CD4-positive, alpha-beta T cell (primary cell): Measurements from ENCODE around the gene CACNA1D. TPM values are rescaled to one million over a fixed set of nuclear protein-coding genes. Genes with fewer than 3 reads are reported as not detected.

Experiments
- ATAC-seq: fragments of 200-7000 bp; cut with Tn5 transposase; one replicate; pipeline ENCODE4 v1.10.0; 2022; ENCODE audit warnings: mild to moderate bottlenecking; ENCODE audit not compliant: poor library complexity
- CTCF ChIA-PET: fragments of 350-600 bp; sonication (Branson Sonifier 250); formaldehyde crosslinking; loops from one replicate; lab custom pipeline; 2021; ENCODE audit warnings: antibody characterized with exemption, inconsistent platforms; lab: Charles Lee
- POLR2A ChIA-PET: fragments of 350-600 bp; sonication (Branson Sonifier 250); formaldehyde crosslinking; loops from one replicate; lab custom pipeline; 2021; ENCODE audit warnings: antibody characterized with exemption, inconsistent platforms; lab: Charles Lee
- DNase-seq, 14 experiments: peaks; one replicate each; pipeline ENCODE4 v3.0.0-alpha.2; 2013 to 2020; ENCODE audit warnings: mixed read lengths in 2 of 14
- H3K27ac ChIP-seq, 2 donors: one replicate each; pipeline versions ENCODE4 v1.5.1 to v1.7.0; 2013; ENCODE audit warnings: low read length in 2 of 2, low read depth in 1 of 2, mild to moderate bottlenecking in 1 of 2
- H3K27me3 ChIP-seq, 2 experiments: 1 replicate in 1 of 2; 2 replicates in 1 of 2; pipeline versions ENCODE4 v1.6.1 to v1.7.0; 2013; ENCODE audit warnings: low read length in 2 of 2, control low read depth in 1 of 2, mild to moderate bottlenecking in 1 of 2, moderate library complexity in 1 of 2; ENCODE audit not compliant: insufficient read depth in 2 of 2, control insufficient read depth in 1 of 2
- H3K36me3 ChIP-seq: one replicate; pipeline ENCODE4 v1.6.1; 2013; ENCODE audit warnings: low read length, control low read depth; ENCODE audit not compliant: insufficient read depth
- H3K4me1 ChIP-seq: one replicate; pipeline ENCODE4 v1.6.1; 2013; ENCODE audit warnings: low read length, control low read depth; ENCODE audit not compliant: insufficient read depth
- H3K4me3 ChIP-seq: one replicate; pipeline ENCODE4 v1.5.1; 2013; ENCODE audit warnings: mild to moderate bottlenecking, low read length, moderate library complexity
- H3K9me3 ChIP-seq, 2 experiments: 1 replicate in 1 of 2; 2 replicates in 1 of 2; pipeline versions ENCODE4 v1.6.1 to v1.7.0; 2013; ENCODE audit warnings: low read length in 2 of 2, mild to moderate bottlenecking in 2 of 2, control low read depth in 1 of 2, moderate library complexity in 1 of 2; ENCODE audit not compliant: control insufficient read depth in 1 of 2, insufficient read depth in 1 of 2
- H3K27ac Mint-ChIP-seq: one replicate; pipeline ENCODE4 v1.8.0; 2020; ENCODE audit warnings: mixed read lengths
- H3K27me3 Mint-ChIP-seq: one replicate; pipeline ENCODE4 v1.8.0; 2021; ENCODE audit warnings: mixed read lengths
- H3K36me3 Mint-ChIP-seq: one replicate; pipeline ENCODE4 v1.8.0; 2021; ENCODE audit warnings: low read depth, mixed read lengths
- H3K4me1 Mint-ChIP-seq: one replicate; pipeline ENCODE4 v1.8.0; 2021; ENCODE audit warnings: low read depth, mixed read lengths
- H3K4me3 Mint-ChIP-seq: one replicate; pipeline ENCODE4 v1.8.0; 2020; ENCODE audit warnings: mild to moderate bottlenecking, mixed read lengths
- H3K9me3 Mint-ChIP-seq: one replicate; pipeline ENCODE4 v1.8.0; 2020; ENCODE audit warnings: mixed read lengths
- intact Hi-C, 2 experiments: fragments of 100-400 bp; cut with DNase I in 1 of 2; cut with micrococcal nuclease in 1 of 2; formaldehyde crosslinking; loops; one replicate each; pipeline versions ENCODE4 v1.15.1 to v1.9.0; 2023 to 2025; cut with DNase I, micrococcal nuclease
- total RNA-seq, 174 experiments: library from RNA in 2 of 174; stranded (reverse) in 2 of 174; gene quantifications; one replicate each; pipeline ENCODE4 v1.2.3 and lab custom pipeline; 2021 to 2026
- TF ChIP-seq, protein P1 (sequence below): fragments of 200-600 bp; IDR thresholded peaks from one replicate; pipeline ENCODE4 v1.8.0; 2022; ENCODE audit warnings: antibody characterized with exemption, mild to moderate bottlenecking

CACNA1D gene
- total RNA-seq, 2 experiments from 2014 or later: not detected

DNA sequence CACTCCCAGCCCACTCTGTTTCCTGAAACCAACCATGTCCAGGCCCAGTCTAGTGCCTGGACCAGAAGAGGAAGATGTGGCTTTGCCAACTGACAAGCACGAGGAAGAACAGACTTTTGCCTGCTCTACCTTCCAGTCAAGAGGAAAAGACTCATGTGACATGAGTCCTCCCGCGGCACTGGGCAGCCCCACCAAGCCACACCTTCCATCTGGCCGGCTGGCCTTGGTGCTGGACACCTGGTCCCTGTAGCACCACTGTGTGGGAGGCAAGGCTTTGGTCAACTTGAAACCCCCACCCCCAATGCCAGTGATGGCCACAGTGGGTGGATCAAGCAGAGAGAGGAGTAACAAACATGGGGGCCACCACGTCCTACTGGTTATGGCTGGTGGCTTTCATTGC is 339.3 kb downstream of the CACNA1D start:
- Mint-ChIP-seq H3K4me1 (no peaks in the 10 kb centered on the region), H3K36me3 (no peaks in the 10 kb centered on the region), H3K4me3 (no peak overlapping the region), H3K9me3 (no peaks in the 10 kb centered on the region), H3K27me3 (peaks cover under 1% of the 10 kb centered on the region), H3K27ac (no peak overlapping the region)
- Histone ChIP-seq H3K27me3 (no peaks in the 10 kb centered on the region), H3K9me3 (no peaks in the 10 kb centered on the region), H3K4me1 (no peaks in the 10 kb centered on the region), H3K4me3 (no peak overlapping the region), H3K27ac (no peak overlapping the region), H3K36me3 (no peaks in the 10 kb centered on the region)
- intact Hi-C loops: no loop called here
- ChIA-PET CTCF (no interaction called here), POLR2A (no interaction called here)
- TF ChIP-seq, protein P1, sequence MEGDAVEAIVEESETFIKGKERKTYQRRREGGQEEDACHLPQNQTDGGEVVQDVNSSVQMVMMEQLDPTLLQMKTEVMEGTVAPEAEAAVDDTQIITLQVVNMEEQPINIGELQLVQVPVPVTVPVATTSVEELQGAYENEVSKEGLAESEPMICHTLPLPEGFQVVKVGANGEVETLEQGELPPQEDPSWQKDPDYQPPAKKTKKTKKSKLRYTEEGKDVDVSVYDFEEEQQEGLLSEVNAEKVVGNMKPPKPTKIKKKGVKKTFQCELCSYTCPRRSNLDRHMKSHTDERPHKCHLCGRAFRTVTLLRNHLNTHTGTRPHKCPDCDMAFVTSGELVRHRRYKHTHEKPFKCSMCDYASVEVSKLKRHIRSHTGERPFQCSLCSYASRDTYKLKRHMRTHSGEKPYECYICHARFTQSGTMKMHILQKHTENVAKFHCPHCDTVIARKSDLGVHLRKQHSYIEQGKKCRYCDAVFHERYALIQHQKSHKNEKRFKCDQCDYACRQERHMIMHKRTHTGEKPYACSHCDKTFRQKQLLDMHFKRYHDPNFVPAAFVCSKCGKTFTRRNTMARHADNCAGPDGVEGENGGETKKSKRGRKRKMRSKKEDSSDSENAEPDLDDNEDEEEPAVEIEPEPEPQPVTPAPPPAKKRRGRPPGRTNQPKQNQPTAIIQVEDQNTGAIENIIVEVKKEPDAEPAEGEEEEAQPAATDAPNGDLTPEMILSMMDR: no peak
- DNase-seq: no peak
- ATAC-seq: no peak

DNA sequence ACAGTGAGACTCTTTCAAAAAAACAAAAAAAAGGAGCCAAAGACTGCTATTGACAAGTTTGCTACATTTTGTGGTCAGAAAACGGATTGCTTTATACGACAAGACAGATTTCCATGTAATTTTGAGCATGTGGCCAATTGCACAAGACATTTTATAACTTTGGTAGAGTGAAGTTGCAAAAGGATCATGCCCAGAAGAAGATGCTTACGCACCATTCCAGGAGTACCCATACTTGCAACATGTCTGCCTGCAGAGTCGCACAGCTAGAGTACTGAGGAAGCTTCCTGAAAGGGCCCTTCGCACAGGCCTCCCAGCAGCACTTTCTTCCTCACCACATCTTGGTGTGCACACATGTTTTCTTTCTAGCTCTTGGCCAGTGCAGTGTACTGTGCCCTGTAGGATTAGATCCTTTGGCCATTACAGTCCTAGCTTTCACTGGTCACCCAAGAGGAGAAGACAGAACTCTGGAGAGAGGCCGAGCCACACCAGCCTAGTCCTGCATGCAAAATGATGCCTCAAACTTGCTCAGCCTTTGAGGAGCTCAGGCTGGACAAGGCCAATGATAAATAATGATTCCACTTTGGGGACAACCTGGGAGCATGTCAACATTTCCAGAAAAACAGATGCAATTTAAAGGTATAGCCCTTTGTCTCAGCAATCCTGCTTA is 340.2 kb downstream of the CACNA1D start:
- no peak overlapping the region for H3K4me3 Mint-ChIP-seq
- Histone ChIP-seq H3K27me3 (peaks cover 0 to 2% of the 10 kb centered on the region in 2 experiments), H3K36me3 (no peaks in the 10 kb centered on the region), H3K4me3 (no peak overlapping the region), H3K27ac (no peak overlapping the region), H3K9me3 (no peaks in the 10 kb centered on the region), H3K4me1 (no peaks in the 10 kb centered on the region)
- TF ChIP-seq, protein P1: no peak
- ChIA-PET POLR2A (interaction anchor here (0.9 kb wide), 1 partner anchor 64 kb away, joined by 6 read pairs; no protein-coding TSS in a partner anchor), CTCF (no interaction called here)
- intact Hi-C loops: no loop called here
- no peaks in the 10 kb centered on the region for H3K36me3 Mint-ChIP-seq
- H3K27ac Mint-ChIP-seq: no peak overlapping the region
- peak in 1 of 14 experiments; percentile 13 for DNase-seq
- peaks cover 6% of the 10 kb centered on the region for H3K27me3 Mint-ChIP-seq
- H3K9me3 Mint-ChIP-seq: no peaks in the 10 kb centered on the region
- H3K4me1 Mint-ChIP-seq: no peaks in the 10 kb centered on the region
- no peak for ATAC-seq

DNA sequence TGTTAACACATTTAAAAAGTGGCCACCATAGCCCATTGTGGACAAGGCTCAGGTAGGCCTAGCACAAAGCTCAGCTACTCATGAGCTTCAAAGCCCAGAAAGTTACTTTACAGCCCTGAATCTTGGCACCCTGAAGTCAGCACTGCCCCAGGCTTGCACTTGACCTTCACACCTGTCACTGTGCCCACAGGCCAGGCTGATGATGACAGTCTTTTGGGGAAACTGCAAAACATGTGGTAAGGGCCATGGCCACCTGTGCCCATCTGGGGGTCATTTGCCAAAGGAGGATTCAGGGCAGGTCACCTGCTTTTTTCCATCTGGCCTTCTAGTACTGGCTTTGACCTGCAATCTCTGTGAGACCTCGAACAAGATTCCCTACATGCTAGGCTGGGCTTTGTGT is 340.8 kb downstream of the CACNA1D start:
- intact Hi-C loops: no loop called here
- no peaks in the 10 kb centered on the region for H3K36me3 Mint-ChIP-seq
- no peak overlapping the region for H3K27ac Mint-ChIP-seq

More for the DNA sequence above, 340.8 kb downstream of the CACNA1D start:
- Mint-ChIP-seq H3K4me1 (no peaks in the 10 kb centered on the region), H3K9me3 (no peaks in the 10 kb centered on the region), H3K27me3 (peaks cover 6% of the 10 kb centered on the region), H3K4me3 (no peak overlapping the region)
- CTCF ChIA-PET: no interaction called here
- ATAC-seq (no peak), DNase-seq (no peak)
- H3K4me1 ChIP-seq: no peaks in the 10 kb centered on the region
- peaks cover 0 to 2% of the 10 kb centered on the region in 2 experiments for H3K27me3 ChIP-seq
- POLR2A ChIA-PET: interaction anchor here (0.9 kb wide), 1 partner anchor 63 kb away, joined by 6 read pairs; no protein-coding TSS in a partner anchor
- H3K9me3 ChIP-seq: no peaks in the 10 kb centered on the region
- TF ChIP-seq, protein P1: no peak
- H3K36me3 ChIP-seq: no peaks in the 10 kb centered on the region
- H3K4me3 ChIP-seq: no peak overlapping the region
- H3K27ac ChIP-seq: no peak overlapping the region
